SK-N-DZ (cell line): ENCODE results near the gene NMS. TPM values are rescaled to one million over a fixed set of nuclear protein-coding genes. Genes with fewer than 3 reads are reported as not detected.
"Not testable (repeated sequence)": the region's sequence is repeated elsewhere in the genome, so short reads cannot be mapped to it uniquely, and the experiment has no call there.

Experiments used
- DNase-seq: peaks from one replicate; pipeline ENCODE4 v3.0.0-alpha.2; 2015; ENCODE audit warnings: low spot score
- polyA plus RNA-seq, 2 experiments: library from polyadenylated mRNA; depleted of rRNA; stranded (reverse); fragments of >200 nt; gene quantifications; 2 replicates each; pipeline ENCODE4 v1.2.3, GENCODE V29; 2014

The NMS gene
- polyA plus RNA-seq (2014; cell fraction: cytosol; rRNA removed), result not detected in 2 replicates
- not detected in 2 replicates for polyA plus RNA-seq (2014; cell fraction: nucleus; rRNA removed)

GRCh38 chr2:100470182-100470581 is at the start of gene NMS:
TSS of gene NMS (plus strand) at chr2:100470482. CDS start at chr2:100470489, 7 bp downstream.
- no peak for DNase-seq

GRCh38 chr2:100422320-100423055 is 47.8 kb upstream of the NMS start:
- DNase-seq, result peak; percentile 29

GRCh38 chr2:100423631-100424030 is 46.7 kb upstream of the NMS start:
- DNase-seq, result no peak

GRCh38 chr2:100424277-100424875 is 45.9 kb upstream of the NMS start:
- no peak for DNase-seq

- DNase-seq, result no peak
Observed at GRCh38 chr2:100425107-100425506, 45.2 kb upstream of the NMS start.

- peak; percentile 13 for DNase-seq
Observed at GRCh38 chr2:100425573-100426383, 44.5 kb upstream of the NMS start.

- DNase-seq, result peak; percentile 17
Observed at GRCh38 chr2:100426384-100426720, 43.9 kb upstream of the NMS start.

- DNase-seq, result no peak
Observed at GRCh38 chr2:100427111-100427510, 43.2 kb upstream of the NMS start.

GRCh38 chr2:100427627-100428258 is 42.5 kb upstream of the NMS start:
- DNase-seq, result peak; percentile 63

- no peak for DNase-seq
Observed at GRCh38 chr2:100429726-100430125, 40.6 kb upstream of the NMS start.

GRCh38 chr2:100437751-100438150 is 32.5 kb upstream of the NMS start:
- no peak for DNase-seq

GRCh38 chr2:100446696-100447095 is 23.6 kb upstream of the NMS start:
- DNase-seq, result no peak

- DNase-seq, result no peak
Observed at GRCh38 chr2:100451092-100451491, 19.2 kb upstream of the NMS start.

- DNase-seq, result no peak
Observed at GRCh38 chr2:100451734-100452133, 18.5 kb upstream of the NMS start.

- no peak for DNase-seq
Observed at GRCh38 chr2:100453853-100454252, 16.4 kb upstream of the NMS start.

GRCh38 chr2:100456357-100456756 is 13.9 kb upstream of the NMS start:
- not testable (repeated sequence) for DNase-seq

GRCh38 chr2:100460904-100461530 is 9.3 kb upstream of the NMS start:
- DNase-seq, result no peak

GRCh38 chr2:100470898-100471514 is 724 bp downstream of the NMS start:
- no peak for DNase-seq

GRCh38 chr2:100476606-100477005 is 6.3 kb downstream of the NMS start:
- DNase-seq, result no peak

- DNase-seq, result no peak
Observed at GRCh38 chr2:100482741-100483140, 12.5 kb downstream of the NMS start.

- DNase-seq, result no peak
Observed at GRCh38 chr2:100483895-100484294, 13.6 kb downstream of the NMS start.
